ENCODE results near the gene ETV1.

ETV1 gene

GRCh38 chr7:13986208-13986607 lies 3.3 kb downstream of the ETV1 start:
- FAIRE-seq, result no peak

GRCh38 chr7:13984831-13985685 lies 4.4 kb downstream of the ETV1 start:
- no peak for FAIRE-seq

- FAIRE-seq, result no peak
Measured at GRCh38 chr7:13984061-13984460, 5.4 kb downstream of the ETV1 start.

GRCh38 chr7:13982940-13983677 lies 6.4 kb downstream of the ETV1 start:
- FAIRE-seq, result no peak

- FAIRE-seq, result no peak
Measured at GRCh38 chr7:13981070-13981469, 8.4 kb downstream of the ETV1 start.

- FAIRE-seq, result no peak
Measured at GRCh38 chr7:13980474-13980873, 9.0 kb downstream of the ETV1 start.

DNA sequence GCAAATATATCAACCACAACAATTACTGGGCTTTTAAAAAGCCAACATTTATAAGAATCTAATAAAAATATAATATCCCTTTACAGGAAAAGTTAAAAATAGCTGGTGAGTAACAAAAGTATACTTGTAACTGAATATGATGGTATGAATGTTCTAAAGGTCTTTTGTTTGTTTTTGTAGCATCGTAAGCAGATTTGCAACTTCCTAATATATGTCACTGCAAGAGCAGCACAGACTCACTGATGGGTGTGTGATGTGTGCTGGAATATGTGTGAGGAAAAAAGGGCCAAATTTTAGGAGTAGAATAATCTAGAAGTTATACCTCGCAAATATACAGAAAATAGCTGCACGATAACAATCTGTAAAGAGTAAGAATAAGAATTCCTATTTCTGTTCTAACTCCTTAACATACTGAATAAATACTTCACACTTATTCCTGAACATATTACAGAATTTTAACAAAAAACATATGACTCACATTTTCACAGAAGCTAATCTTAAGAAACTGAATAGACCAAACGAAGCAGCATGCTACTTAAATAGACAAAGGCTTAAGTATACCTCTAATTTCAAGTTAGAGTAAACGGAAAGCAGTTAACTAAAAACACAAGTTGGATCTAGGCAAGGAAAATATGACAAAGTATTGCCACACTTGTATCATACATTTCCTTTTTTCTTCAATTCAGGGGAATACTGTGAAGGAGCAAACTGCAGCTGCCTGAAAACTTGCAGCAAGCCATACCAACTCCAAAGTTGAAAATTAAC lies 9.6 kb downstream of the ETV1 start:
- no peak for FAIRE-seq

DNA sequence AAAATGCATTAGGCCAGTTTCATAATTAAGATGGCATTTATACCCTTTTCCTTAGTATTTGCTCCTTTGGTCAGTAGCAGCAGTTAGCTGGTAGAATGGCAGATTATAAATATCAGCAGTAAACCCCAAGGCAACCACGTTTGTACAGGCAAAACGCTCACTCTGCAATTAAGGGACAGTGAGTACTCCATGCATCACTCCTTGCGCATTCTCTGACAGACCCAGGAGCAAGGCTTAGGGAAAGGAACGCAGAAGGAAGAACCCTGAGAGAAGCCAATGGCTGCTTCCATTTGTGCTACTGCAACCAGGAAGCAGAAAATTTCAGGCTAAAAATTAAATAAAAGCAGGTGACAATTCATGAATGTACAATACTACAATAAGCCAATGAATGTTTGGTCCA lies 12.9 kb downstream of the ETV1 start:
- FAIRE-seq, result no peak

DNA sequence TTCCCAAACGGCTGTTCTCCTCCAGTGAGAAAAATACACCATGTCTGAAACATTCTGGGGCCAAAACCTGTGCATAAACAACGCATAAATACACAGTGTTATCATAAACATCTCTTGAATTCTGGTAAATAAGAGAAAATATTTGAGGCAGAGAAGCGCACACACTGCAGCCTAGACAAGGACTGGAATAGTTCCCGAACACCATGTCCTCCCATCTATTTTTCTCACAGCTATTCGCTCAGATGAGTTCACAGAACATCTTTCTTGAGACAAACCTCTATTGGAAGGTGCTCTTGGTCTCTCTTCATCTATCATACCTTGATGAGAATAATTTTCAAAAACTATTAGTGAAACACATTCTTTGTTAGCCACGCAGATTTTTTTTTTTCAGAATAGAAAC lies 24.4 kb downstream of the ETV1 start:
- no peak for FAIRE-seq

- FAIRE-seq, result no peak
Measured at GRCh38 chr7:13963925-13964324, 25.5 kb downstream of the ETV1 start.

- no peak for FAIRE-seq
Measured at GRCh38 chr7:13955494-13955893, 34.0 kb downstream of the ETV1 start.

DNA sequence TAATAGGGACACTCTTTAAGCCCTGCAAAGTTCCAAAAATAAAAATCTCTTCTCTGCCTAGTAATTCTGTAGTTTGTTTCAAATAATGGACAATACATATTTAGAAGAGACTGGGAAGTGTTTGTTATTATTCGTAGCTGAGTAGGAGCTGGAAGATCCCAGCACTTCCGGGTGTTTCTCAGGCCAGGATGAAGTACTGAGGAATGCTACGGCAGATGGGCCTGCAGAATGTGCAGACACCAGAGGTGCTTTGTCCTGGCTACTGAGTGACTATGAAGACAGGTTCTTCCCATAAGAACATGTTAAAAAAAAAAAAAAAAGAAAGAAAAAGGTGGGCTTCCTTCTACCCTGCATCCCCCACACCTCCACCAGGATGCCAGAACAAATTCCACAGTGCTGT lies 36.1 kb downstream of the ETV1 start:
- no peak for FAIRE-seq

- no peak for FAIRE-seq
Measured at GRCh38 chr7:13952921-13953320, 36.5 kb downstream of the ETV1 start.

- FAIRE-seq, result no peak
Measured at GRCh38 chr7:13949939-13950338, 39.5 kb downstream of the ETV1 start.

DNA sequence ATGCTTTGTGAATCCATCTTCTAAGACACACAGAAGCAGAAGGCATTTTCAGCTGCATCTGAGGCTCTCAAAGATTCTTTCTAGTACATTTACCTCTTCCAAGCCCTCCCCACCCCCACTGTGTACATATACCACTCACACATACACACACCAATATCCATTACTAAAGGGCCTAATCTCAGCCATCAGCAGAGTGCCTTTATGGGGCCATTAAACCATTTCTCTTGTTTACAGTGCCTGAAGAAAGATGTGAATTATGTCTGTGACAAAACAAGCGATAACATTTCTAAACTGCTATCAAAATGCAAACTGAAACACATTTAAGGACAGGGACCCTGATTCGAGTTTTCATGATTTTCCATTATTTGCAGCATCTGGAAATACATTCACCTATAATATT lies 40.0 kb downstream of the ETV1 start:
- no peak for FAIRE-seq

DNA sequence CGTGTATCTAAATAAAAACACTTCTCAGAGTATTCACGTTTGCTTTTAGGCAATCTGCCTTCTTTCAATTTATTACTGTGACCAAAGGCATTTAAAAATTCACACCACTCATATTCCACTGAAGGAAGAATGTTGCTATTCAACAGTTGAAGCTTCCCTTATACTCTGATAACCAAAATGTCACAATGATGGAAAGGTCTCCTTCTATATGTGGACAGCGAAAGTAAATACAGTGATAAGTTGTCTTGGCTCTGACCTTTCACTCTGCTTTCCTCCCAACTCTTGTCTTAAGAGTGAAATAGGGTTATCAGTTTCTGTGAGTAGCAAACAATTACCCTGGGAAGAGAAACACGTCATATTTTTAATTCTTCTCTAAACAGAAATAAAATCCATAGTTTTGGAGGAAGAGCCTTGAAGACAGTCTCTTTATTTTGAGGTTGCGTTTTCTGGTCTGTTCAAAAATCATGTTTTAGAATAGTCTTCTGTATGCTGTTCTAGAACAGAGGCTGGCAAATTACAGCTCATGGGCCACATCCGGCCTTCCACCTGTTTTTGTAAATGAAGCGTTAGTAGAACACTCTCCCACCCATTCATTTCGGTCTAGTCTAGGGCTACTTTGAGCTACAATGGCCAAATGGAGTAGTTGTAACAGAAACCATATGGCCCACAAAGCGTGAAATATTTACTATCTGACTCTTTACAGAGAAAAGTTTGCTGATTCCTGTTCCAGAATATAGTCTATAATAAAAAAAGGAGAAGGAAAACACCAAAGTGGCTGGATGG lies 41.3 kb downstream of the ETV1 start:
- FAIRE-seq, result no peak

DNA sequence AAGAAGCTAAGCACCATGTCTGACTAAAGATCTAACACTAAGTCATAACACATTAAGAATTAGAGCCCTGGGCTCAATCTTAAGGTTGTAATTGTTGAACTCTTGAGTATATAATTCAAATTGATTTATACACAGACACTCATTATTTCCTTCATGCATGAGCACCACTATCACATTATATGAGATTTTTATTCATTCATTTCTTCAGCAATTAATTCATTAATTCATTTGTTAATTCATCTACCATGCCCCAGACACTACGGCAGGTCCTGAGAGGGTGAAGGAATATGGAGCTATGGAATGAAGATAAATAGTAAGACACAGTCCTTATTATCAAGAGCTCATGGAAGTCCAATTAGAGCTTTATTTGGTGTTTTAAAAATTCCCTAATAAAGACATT lies 41.9 kb downstream of the ETV1 start:
- no peak for FAIRE-seq

GRCh38 chr7:13946181-13946580 lies 43.3 kb downstream of the ETV1 start:
- FAIRE-seq, result no peak

DNA sequence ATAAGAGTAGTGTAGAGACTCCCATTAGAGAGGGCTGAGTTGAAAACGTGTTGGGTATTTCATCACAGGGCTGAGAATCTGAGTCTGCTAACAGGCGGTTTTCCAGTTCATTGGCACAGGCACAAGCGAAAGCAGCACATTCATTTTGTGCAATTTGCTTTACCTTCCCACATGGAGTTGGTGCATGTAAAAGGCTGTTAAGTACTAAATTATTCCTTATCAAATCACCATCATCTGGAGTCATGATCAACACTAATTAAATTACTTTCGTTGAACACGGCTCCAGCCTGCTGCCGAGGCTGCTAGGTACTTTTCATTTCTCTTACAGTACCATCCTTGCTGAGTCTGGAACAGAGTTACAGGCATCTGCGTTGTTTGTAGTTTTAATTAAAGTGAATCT lies 43.8 kb downstream of the ETV1 start:
- no peak for FAIRE-seq

- FAIRE-seq, result no peak
Measured at GRCh38 chr7:13933536-13933935, 55.9 kb downstream of the ETV1 start.

DNA sequence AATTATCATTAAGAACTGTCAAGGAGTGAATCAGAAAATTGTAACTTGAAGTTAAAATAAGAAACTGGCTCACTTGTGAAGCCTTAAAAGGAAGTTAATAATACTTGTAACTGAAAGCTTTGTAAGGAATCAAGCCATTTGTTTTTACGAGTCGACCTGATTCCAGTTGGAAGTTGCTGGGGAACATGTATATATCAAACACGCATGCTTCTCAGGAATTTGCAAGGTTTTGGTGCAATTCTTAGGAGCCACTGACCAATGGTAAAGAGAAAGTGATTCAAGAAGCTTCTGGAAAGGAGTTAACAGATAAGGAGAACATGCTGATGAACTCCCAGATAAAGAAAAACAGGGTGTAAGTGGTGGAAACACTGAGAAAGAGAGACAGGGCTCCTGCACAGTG lies 56.4 kb downstream of the ETV1 start:
- FAIRE-seq, result no peak

DNA sequence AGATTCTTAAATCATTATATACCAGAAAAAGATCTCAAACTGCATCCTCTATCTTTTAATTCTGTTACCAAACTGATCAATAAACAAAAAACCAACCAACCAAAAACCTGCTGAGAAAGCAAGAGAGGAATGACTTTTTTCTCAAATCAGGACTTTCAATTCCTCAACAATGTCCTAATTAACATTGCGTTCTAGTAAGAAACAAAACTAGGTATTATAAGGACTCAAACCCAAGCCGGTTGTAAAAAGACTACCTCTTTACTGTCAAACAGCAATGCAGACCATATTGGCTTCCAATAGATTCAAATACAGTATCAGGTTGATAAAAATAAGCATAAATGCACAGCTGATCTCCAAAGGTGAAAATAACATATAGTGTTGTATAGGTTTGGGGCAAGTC lies 57.3 kb downstream of the ETV1 start:
- FAIRE-seq, result no peak

GRCh38 chr7:13921062-13921461 lies 68.4 kb downstream of the ETV1 start:
- FAIRE-seq, result no peak
